ENCODE data around the gene CAMK2A.

The CAMK2A gene

GRCh38 chr5:150329881-150330876 lies 40.6 kb upstream of the CAMK2A start:
- Histone ChIP-seq H3K27me3 (ENCODE audit: control insufficient read depth, insufficient read depth, low read length) (no peaks in the 10 kb centered on the region), H3K4me1 (no peaks in the 10 kb centered on the region), H3K36me3 (ENCODE audit: control insufficient read depth, insufficient read depth, low read length) (no peaks in the 10 kb centered on the region), H3K27ac (no peak overlapping the region), H3K9me3 (ENCODE audit: control insufficient read depth, low read length) (no peaks in the 10 kb centered on the region), H3K4me2 (ENCODE audit: low read length) (no peak overlapping the region), H3K4me3 (ENCODE audit: low read depth, low read length) (no peak overlapping the region), H3K9ac (no peak overlapping the region), H2AFZ (no peak overlapping the region), H3K79me2 (no peaks in the 10 kb centered on the region)
- TF ChIP-seq, protein P1, sequence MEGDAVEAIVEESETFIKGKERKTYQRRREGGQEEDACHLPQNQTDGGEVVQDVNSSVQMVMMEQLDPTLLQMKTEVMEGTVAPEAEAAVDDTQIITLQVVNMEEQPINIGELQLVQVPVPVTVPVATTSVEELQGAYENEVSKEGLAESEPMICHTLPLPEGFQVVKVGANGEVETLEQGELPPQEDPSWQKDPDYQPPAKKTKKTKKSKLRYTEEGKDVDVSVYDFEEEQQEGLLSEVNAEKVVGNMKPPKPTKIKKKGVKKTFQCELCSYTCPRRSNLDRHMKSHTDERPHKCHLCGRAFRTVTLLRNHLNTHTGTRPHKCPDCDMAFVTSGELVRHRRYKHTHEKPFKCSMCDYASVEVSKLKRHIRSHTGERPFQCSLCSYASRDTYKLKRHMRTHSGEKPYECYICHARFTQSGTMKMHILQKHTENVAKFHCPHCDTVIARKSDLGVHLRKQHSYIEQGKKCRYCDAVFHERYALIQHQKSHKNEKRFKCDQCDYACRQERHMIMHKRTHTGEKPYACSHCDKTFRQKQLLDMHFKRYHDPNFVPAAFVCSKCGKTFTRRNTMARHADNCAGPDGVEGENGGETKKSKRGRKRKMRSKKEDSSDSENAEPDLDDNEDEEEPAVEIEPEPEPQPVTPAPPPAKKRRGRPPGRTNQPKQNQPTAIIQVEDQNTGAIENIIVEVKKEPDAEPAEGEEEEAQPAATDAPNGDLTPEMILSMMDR (IDR thresholded peaks at IDR 0.05), result no peak

DNA sequence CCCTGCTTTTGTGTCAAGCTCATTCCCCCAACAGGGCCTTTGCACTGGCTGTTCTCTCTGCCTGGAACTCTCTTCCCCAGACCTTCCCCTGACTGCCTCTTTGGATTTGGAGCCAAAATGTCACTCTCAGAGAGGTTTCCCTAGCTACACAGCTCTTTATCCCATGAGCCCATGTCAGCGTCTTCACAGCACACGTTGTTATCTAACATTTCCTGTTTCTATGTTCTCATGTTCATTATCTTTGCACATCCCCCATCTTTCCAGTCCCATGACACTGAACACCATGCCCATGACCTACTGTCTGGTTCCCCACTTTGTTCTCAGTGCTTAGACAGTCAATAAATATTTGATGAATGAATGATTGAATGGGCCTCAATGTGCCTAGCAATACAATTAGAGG lies 39.5 kb upstream of the CAMK2A start:
- H3K4me3 ChIP-seq (ENCODE audit: low read depth, low read length), result no peak overlapping the region
- H3K79me2 ChIP-seq, result no peaks in the 10 kb centered on the region
- no peaks in the 10 kb centered on the region for H3K27me3 ChIP-seq (ENCODE audit: control insufficient read depth, insufficient read depth, low read length)
- no peak overlapping the region for H3K4me2 ChIP-seq (ENCODE audit: low read length)
- H2AFZ ChIP-seq, result no peak overlapping the region
- TF ChIP-seq, protein P1 (IDR thresholded peaks at IDR 0.05), result no peak
- no peaks in the 10 kb centered on the region for H3K9me3 ChIP-seq (ENCODE audit: control insufficient read depth, low read length)
- no peak overlapping the region for H3K27ac ChIP-seq
- no peaks in the 10 kb centered on the region for H3K4me1 ChIP-seq
- H3K36me3 ChIP-seq (ENCODE audit: control insufficient read depth, insufficient read depth, low read length), result no peaks in the 10 kb centered on the region
- no peak overlapping the region for H3K9ac ChIP-seq

GRCh38 chr5:150328515-150328914 lies 38.9 kb upstream of the CAMK2A start:
- H3K36me3 ChIP-seq (ENCODE audit: control insufficient read depth, insufficient read depth, low read length), result no peaks in the 10 kb centered on the region
- no peak overlapping the region for H3K4me3 ChIP-seq (ENCODE audit: low read depth, low read length)
- no peak overlapping the region for H3K27ac ChIP-seq
- H3K9me3 ChIP-seq (ENCODE audit: control insufficient read depth, low read length), result no peaks in the 10 kb centered on the region
- TF ChIP-seq, protein P1 (IDR thresholded peaks at IDR 0.05), result no peak
- no peak overlapping the region for H3K9ac ChIP-seq
- no peak overlapping the region for H2AFZ ChIP-seq
- no peaks in the 10 kb centered on the region for H3K79me2 ChIP-seq
- no peaks in the 10 kb centered on the region for H3K4me1 ChIP-seq
- no peaks in the 10 kb centered on the region for H3K27me3 ChIP-seq (ENCODE audit: control insufficient read depth, insufficient read depth, low read length)
- no peak overlapping the region for H3K4me2 ChIP-seq (ENCODE audit: low read length)

- Histone ChIP-seq H3K79me2 (no peaks in the 10 kb centered on the region), H3K4me3 (ENCODE audit: low read depth, low read length) (no peak overlapping the region), H3K9me3 (ENCODE audit: control insufficient read depth, low read length) (no peaks in the 10 kb centered on the region), H3K36me3 (ENCODE audit: control insufficient read depth, insufficient read depth, low read length) (no peaks in the 10 kb centered on the region), H3K27ac (no peak overlapping the region), H2AFZ (no peak overlapping the region), H3K9ac (no peak overlapping the region), H3K4me2 (ENCODE audit: low read length) (no peak overlapping the region), H3K27me3 (ENCODE audit: control insufficient read depth, insufficient read depth, low read length) (no peaks in the 10 kb centered on the region), H3K4me1 (no peaks in the 10 kb centered on the region)
- TF ChIP-seq, protein P1 (IDR thresholded peaks at IDR 0.05), result no peak
Observed at GRCh38 chr5:150327139-150327538, 37.6 kb upstream of the CAMK2A start.

Data from parathyroid adenoma (tissue), 2 donors.